ENCODE results near the gene MDK.

Gene MDK

GRCh38 chr11:46392421-46393230 is 11.2 kb downstream of the MDK start:
- H3K4me3 ChIP-seq (ENCODE audit: low read length, poor library complexity, severe bottlenecking), result no peak overlapping the region
- TF ChIP-seq CTCF (conservative IDR thresholded peaks at IDR 0.05; ENCODE audit: low read length) (no peak), EZH2phosphoT487 (IDR thresholded peaks at IDR 0.05; ENCODE audit: borderline replicate concordance) (no peak)
- H3K9me2 ChIP-seq (replicated peaks; ENCODE audit: low read depth, low read length), result no peaks in the 10 kb centered on the region
- peaks cover 4% of the 10 kb centered on the region for H3K27me3 ChIP-seq (ENCODE audit: insufficient read depth, low read length, poor library complexity, severe bottlenecking)
- no peaks in the 10 kb centered on the region for H4K20me1 ChIP-seq (ENCODE audit: insufficient read depth, low read length, poor library complexity, severe bottlenecking)
- no peaks in the 10 kb centered on the region for H3K9me3 ChIP-seq (ENCODE audit: insufficient read depth, low read depth, low read length)
- H3F3A ChIP-seq (ENCODE audit: low read depth), result no peaks in the 10 kb centered on the region
- peaks cover 9% of the 10 kb centered on the region for H3K4me1 ChIP-seq (ENCODE audit: insufficient read depth, low read length, poor library complexity, severe bottlenecking)
- H2AFZ ChIP-seq (ENCODE audit: low read length), result no peak overlapping the region
- no peak overlapping the region for H3K9ac ChIP-seq (ENCODE audit: low read depth, low read length, poor library complexity, severe bottlenecking)
- H3K79me2 ChIP-seq (ENCODE audit: insufficient read depth, low read length), result no peaks in the 10 kb centered on the region
- H3K36me3 ChIP-seq (ENCODE audit: insufficient read depth, low read length), result peaks cover 9% of the 10 kb centered on the region; the same call in 1 of the 2 replicates
- no peak overlapping the region for H3K4me2 ChIP-seq (ENCODE audit: low read depth, low read length, poor library complexity, severe bottlenecking)

GRCh38 chr11:46393231-46393616 is 11.8 kb downstream of the MDK start:
- Histone ChIP-seq H3K36me3 (ENCODE audit: insufficient read depth, low read length) (peaks cover 15% of the 10 kb centered on the region; the same call in 1 of the 2 replicates), H3F3A (ENCODE audit: low read depth) (no peaks in the 10 kb centered on the region), H3K4me2 (ENCODE audit: low read depth, low read length, poor library complexity, severe bottlenecking) (no peak overlapping the region), H3K27me3 (ENCODE audit: insufficient read depth, low read length, poor library complexity, severe bottlenecking) (peaks cover 4% of the 10 kb centered on the region), H3K9me2 (replicated peaks; ENCODE audit: low read depth, low read length) (no peaks in the 10 kb centered on the region), H4K20me1 (ENCODE audit: insufficient read depth, low read length, poor library complexity, severe bottlenecking) (no peaks in the 10 kb centered on the region), H3K79me2 (ENCODE audit: insufficient read depth, low read length) (no peaks in the 10 kb centered on the region), H3K4me1 (ENCODE audit: insufficient read depth, low read length, poor library complexity, severe bottlenecking) (peaks cover 5% of the 10 kb centered on the region), H3K9ac (ENCODE audit: low read depth, low read length, poor library complexity, severe bottlenecking) (no peak overlapping the region), H3K4me3 (ENCODE audit: low read length, poor library complexity, severe bottlenecking) (no peak overlapping the region), H3K9me3 (ENCODE audit: insufficient read depth, low read depth, low read length) (no peaks in the 10 kb centered on the region), H2AFZ (ENCODE audit: low read length) (no peak overlapping the region)
- TF ChIP-seq EZH2phosphoT487 (IDR thresholded peaks at IDR 0.05; ENCODE audit: borderline replicate concordance) (no peak), CTCF (conservative IDR thresholded peaks at IDR 0.05; ENCODE audit: low read length) (no peak)

- Histone ChIP-seq H3K4me2 (ENCODE audit: low read depth, low read length, poor library complexity, severe bottlenecking) (no peak overlapping the region), H2AFZ (ENCODE audit: low read length) (no peak overlapping the region), H3K4me3 (ENCODE audit: low read length, poor library complexity, severe bottlenecking) (no peak overlapping the region), H4K20me1 (ENCODE audit: insufficient read depth, low read length, poor library complexity, severe bottlenecking) (no peaks in the 10 kb centered on the region), H3K4me1 (ENCODE audit: insufficient read depth, low read length, poor library complexity, severe bottlenecking) (no peaks in the 10 kb centered on the region), H3K9ac (ENCODE audit: low read depth, low read length, poor library complexity, severe bottlenecking) (no peak overlapping the region), H3K36me3 (ENCODE audit: insufficient read depth, low read length) (peaks cover 15% of the 10 kb centered on the region; the same call in 1 of the 2 replicates), H3K9me2 (replicated peaks; ENCODE audit: low read depth, low read length) (no peaks in the 10 kb centered on the region), H3K9me3 (ENCODE audit: insufficient read depth, low read depth, low read length) (no peaks in the 10 kb centered on the region), H3K79me2 (ENCODE audit: insufficient read depth, low read length) (no peaks in the 10 kb centered on the region), H3F3A (ENCODE audit: low read depth) (no peaks in the 10 kb centered on the region), H3K27me3 (ENCODE audit: insufficient read depth, low read length, poor library complexity, severe bottlenecking) (peaks cover 4% of the 10 kb centered on the region)
- TF ChIP-seq CTCF (conservative IDR thresholded peaks at IDR 0.05; ENCODE audit: low read length), result no peak
- TF ChIP-seq EZH2phosphoT487 (IDR thresholded peaks at IDR 0.05; ENCODE audit: borderline replicate concordance), result no peak
These were observed 12.3 kb downstream of the MDK start for GRCh38 chr11:46393759-46394158.
